Subcutaneous adipose tissue (tissue), 4 donors: ENCODE measurements around the gene MYLK. TPM values are rescaled to one million over a fixed set of nuclear protein-coding genes. Genes with fewer than 3 reads are reported as not detected.

Source experiments
- CTCF ChIP-seq: fragments of 450-650 bp; IDR thresholded peaks from one replicate; pipeline ENCODE4 v1.5.1; 2016; ENCODE audit warnings: low read depth, mild to moderate bottlenecking, control low read depth, antibody characterized with exemption, moderate library complexity
- total RNA-seq, 4 donors: library from RNA; depleted of rRNA; stranded (reverse); fragments of >200 nt; gene quantifications; one replicate each; pipeline ENCODE4 v1.1.0, GENCODE V29; 2016

MYLK gene
- total RNA-seq, 4 donors from 2014 or later = 28.2 to 113 (median 58.3) TPM

DNA sequence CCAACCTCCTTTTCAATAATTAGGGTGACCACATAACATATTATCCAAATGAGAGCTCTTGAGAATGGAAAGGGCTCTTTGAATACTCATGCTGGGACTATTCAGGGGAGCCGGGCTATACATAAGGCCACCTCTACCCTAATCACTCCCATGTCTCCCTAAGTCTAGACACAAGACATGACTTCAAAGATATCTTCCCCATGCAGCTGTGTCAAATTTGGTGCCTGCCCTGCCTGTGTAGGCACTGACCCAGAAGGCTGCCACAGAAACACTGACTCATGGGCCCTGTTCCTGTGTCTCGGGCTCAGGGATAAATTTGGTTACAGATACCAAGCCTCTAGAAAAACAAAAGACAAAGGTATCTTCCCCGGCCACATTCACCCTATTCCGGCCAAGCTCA lies 70.3 kb downstream of the MYLK start:
- TF ChIP-seq CTCF = no peak

- no peak for TF ChIP-seq CTCF
Observed at GRCh38 chr3:123809597-123809996, 74.5 kb downstream of the MYLK start.

DNA sequence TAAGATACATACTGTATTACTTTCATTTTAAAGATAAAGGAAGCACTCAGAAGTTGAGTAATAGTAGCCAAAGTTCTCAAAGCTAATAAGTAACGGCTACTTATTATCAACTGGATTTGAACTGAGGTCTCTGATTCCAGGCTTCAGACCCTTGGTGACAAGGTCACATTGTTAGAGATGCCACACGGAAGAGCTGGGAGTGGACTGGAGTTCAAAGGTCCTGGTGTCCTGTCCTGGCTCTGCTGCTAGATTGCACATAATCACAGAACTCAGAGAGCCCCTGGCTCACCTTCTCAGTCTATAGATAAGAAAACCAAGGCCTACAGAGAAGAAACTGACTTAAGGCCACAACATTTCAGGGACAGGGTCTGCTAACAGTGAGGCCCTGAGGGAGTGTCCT lies 75.3 kb downstream of the MYLK start:
- TF ChIP-seq CTCF = no peak

DNA sequence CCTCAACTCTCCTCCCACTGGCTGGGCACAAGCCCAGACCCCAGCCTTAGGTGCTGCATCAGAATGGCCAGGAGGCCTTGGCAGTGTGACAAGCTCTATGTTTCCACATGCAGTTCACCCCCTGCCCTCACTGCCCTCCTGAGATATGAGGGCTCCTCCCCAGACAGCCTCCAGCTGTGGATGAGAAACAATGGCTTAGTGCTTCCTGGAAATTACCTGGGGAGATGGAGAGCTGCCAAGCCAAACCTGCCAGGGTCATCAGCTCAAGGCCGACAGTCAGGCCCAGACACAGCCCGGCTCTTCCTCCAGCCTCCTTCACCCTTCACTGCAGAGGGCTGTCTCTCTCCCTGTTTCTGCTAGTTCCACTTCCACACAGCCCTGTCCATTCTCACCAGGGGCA lies 76.3 kb downstream of the MYLK start:
- TF ChIP-seq CTCF = no peak

DNA sequence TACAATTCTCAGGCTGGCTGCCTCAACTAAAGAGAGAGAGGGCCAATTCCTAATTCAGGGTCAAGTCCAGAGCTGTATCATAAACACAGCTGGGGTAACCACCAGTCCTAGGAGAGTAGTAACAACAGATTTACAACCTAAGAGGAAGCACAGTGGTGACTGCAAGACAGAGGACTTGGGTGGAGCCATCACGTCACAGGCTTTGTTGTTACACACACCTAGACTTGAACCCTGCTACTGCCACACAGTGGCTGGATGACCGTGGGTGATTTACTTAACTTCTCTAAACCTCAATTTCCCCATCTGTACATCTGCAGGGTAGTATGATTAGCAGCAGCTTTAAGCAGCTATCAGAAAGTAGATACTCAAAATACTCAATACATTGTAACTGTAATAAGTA lies 78.6 kb downstream of the MYLK start:
- no peak for TF ChIP-seq CTCF

DNA sequence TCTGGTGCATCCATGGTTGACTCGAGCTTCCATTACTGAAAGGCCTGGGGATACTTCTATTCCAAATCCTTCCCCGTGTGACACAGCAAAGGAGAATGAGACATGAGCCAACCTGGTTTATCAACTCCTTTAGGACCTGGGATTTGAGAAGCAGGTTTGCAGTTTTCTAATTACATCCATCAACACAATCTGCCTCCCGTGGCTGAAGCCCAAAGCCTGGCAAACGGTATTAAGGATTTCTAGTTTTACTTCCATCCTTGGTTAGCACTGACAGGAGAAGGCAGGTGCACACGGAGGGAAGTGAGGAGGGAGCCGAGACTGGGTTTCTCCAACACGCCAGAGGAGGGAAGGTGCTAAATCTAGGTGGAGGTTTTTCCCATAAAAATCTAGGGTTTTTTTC lies 79.0 kb downstream of the MYLK start:
- no peak for TF ChIP-seq CTCF

DNA sequence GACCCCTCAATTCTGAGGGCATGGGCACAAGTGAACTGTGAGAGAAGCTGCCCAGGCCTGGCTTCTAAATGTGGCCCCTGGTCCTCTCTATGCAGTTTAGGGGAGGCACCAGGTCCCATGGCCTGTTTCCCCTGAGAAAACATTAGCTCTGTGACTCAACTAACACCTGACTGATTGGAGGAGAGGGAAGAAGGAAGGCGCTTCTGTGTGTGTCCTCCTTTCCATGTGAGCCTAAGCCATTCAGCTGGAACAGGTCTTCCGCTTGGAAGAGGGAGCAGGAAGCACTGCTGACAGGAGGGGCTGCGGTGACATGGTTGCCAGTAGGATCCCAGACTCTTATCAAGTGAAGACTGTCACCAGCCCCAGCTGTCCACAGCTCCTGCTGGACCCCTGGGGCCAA lies 79.5 kb downstream of the MYLK start:
- no peak for TF ChIP-seq CTCF

DNA sequence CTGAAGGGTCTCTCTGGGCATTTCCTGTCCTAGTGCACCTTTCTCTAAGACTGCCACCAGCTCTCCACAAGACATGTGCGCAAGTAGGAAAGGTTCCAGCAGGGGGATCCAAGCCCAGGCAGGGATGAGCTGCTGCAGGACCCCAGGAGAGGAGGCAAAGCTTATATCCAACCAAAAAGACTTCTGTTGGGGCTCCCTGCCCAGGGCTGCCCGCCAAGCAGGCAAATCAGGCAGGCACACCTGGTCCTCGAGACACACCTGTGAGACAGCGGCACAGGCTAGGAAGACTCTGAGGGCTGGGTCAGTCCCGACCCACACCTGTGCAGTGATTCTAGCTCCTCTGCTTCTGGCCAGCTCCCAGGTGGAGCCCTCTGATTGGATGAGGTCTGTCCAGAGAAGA lies 80.6 kb downstream of the MYLK start:
- TF ChIP-seq CTCF = no peak
